Left ventricle myocardium inferior (tissue), 1 donor: ENCODE measurements around the gene HOXA6. TPM values are rescaled to one million over a fixed set of nuclear protein-coding genes. Genes with fewer than 3 reads are reported as not detected.

Experiments
- DNase-seq: peaks from one replicate; pipeline ENCODE4 v3.0.0-alpha.2; 2020
- H3K27ac ChIP-seq: fragments of 200-600 bp; replicated peaks from 2 replicates; pipeline ENCODE4 v1.8.0; 2021
- H3K27me3 ChIP-seq: fragments of 200-600 bp; 2 replicates; pipeline ENCODE4 v1.8.0; 2021; ENCODE audit warnings: low read depth
- H3K36me3 ChIP-seq: fragments of 200-600 bp; 2 replicates; pipeline ENCODE4 v1.8.0; 2021
- H3K4me1 ChIP-seq: fragments of 200-600 bp; 2 replicates; pipeline ENCODE4 v1.8.0; 2021
- H3K4me3 ChIP-seq: fragments of 200-600 bp; 2 replicates; pipeline ENCODE4 v1.8.0; 2021; ENCODE audit warnings: mild to moderate bottlenecking, moderate library complexity
- H3K9me3 ChIP-seq: fragments of 200-600 bp; replicated peaks from 2 replicates; pipeline ENCODE4 v1.8.0; 2021
- CTCF ChIP-seq: fragments of 200-600 bp; IDR thresholded peaks from 2 replicates; pipeline ENCODE4 v1.8.0; 2021; ENCODE audit warnings: antibody characterized with exemption, mild to moderate bottlenecking, borderline replicate concordance
- intact Hi-C: fragments of 100-400 bp; cut with micrococcal nuclease; formaldehyde crosslinking; loops from one replicate; pipeline ENCODE4 v1.11.0; 2022
- total RNA-seq: library from RNA; stranded (reverse); fragmentation: NEBNext Ultra II Directional; extraction: Animal tissue kit (Norgen Biotek cat#: 25700); gene quantifications from one replicate; pipeline ENCODE4 v1.2.1, GENCODE V29; 2021
- donor health status: DM: no; HTN: yes; CAD: no; lungs with severe emphysema.

HOXA6 gene
- total RNA-seq, 1 donor from 2014 or later = not detected

DNA sequence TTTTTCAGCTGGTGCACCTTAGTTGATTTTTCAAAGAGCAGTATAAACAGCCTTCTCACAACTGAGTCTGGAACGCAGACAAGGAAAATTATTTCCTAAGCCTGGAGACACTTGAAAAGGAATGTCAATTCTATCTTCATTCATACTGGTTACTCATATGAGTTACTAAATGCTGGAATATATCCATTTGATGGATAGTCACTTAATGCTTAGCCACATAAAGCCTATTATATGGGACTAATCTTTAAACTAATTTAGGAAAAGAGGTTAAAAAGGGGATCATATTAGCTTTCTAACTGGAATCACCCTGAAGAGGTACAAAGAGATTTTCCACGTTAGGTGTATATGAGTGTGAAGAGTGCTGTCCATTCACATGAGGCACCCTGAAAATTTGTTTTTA is 15.4 kb downstream of the HOXA6 start:
- DNase-seq = no peak
- Histone ChIP-seq H3K27me3 (peaks cover 100% of the 10 kb centered on the region), H3K27ac (no peak overlapping the region), H3K9me3 (no peaks in the 10 kb centered on the region), H3K4me1 (peaks cover 10% of the 10 kb centered on the region), H3K4me3 (no peak overlapping the region), H3K36me3 (no peaks in the 10 kb centered on the region)
- no peak for TF ChIP-seq CTCF
- intact Hi-C loops = no loop called here

- no peak overlapping the region for H3K27ac ChIP-seq
- intact Hi-C loops = no loop called here
- H3K4me3 ChIP-seq = peak overlapping the region; percentile 67
- peaks cover 10% of the 10 kb centered on the region for H3K4me1 ChIP-seq
- no peak for DNase-seq
- peaks cover 100% of the 10 kb centered on the region for H3K27me3 ChIP-seq
- no peak for TF ChIP-seq CTCF
- H3K9me3 ChIP-seq = no peaks in the 10 kb centered on the region
- no peaks in the 10 kb centered on the region for H3K36me3 ChIP-seq
Observed at GRCh38 chr7:27131390-27131819, 16.2 kb downstream of the HOXA6 start.

- Histone ChIP-seq H3K27me3 (peaks cover 100% of the 10 kb centered on the region), H3K4me1 (peaks cover 10% of the 10 kb centered on the region), H3K27ac (peak within 1 kb of the TSS; percentile 77), H3K36me3 (no peaks in the 10 kb centered on the region), H3K4me3 (peak within 1 kb of the TSS; percentile 67), H3K9me3 (no peaks in the 10 kb centered on the region)
- no peak for TF ChIP-seq CTCF
- intact Hi-C loops = no loop called here
- peak; percentile 76 for DNase-seq
Observed at GRCh38 chr7:27130540-27131389, 16.8 kb downstream of the HOXA6 start, which contains the start of gene HOXA4. HOXA4 (minus strand) TSS chr7:27130757; CDS start chr7:27130733, 24 bp downstream.

- intact Hi-C loops = no loop called here
- no peak for DNase-seq
- H3K4me1 ChIP-seq = peaks cover 10% of the 10 kb centered on the region
- H3K27ac ChIP-seq = peak overlapping the region; percentile 77
- H3K36me3 ChIP-seq = no peaks in the 10 kb centered on the region
- H3K4me3 ChIP-seq = peak overlapping the region; percentile 67
- TF ChIP-seq CTCF = peak; percentile 16
- peaks cover 100% of the 10 kb centered on the region for H3K27me3 ChIP-seq
- H3K9me3 ChIP-seq = no peaks in the 10 kb centered on the region
Observed at GRCh38 chr7:27129729-27130539, 17.6 kb downstream of the HOXA6 start.
